Cardiac atrium fibroblast (primary cell): ENCODE results near the gene NAA16. TPM values are rescaled to one million over a fixed set of nuclear protein-coding genes. Genes with fewer than 3 reads are reported as not detected.

Source experiments
- total RNA-seq: library from RNA; depleted of rRNA; stranded (reverse); fragments of >200 nt; gene quantifications from 2 replicates; pipeline ENCODE4 v1.2.3, GENCODE V29; 2015

The NAA16 gene
- total RNA-seq: 3.6 and 4.9 TPM in 2 replicates

DNA sequence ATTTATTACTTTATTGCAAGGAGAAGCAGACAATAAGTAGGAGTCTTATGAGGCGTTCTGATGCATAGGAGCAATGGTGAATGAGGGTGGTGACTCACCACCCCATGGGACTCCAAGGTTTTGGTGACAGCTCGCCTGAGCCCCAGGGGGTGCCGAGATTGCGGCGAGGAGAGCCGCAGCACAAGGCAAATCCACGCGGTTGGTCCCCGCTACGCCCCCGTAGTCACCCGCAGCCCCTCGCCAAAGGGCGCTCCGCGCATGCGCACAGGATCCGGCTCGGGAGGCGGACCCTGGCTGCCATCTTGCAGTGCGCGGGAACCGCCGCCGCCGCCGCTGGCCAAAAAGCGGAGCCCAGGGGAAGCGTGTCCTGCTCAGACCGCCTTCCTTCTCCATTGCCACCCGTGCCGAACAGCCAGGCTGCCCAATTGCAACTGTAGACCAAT is at the start of gene NAA16:
Gene NAA16 (plus strand): TSS at position 305 of the 443 bp plus-strand sequence. CDS start 262 bp downstream, outside the sequence.

DNA sequence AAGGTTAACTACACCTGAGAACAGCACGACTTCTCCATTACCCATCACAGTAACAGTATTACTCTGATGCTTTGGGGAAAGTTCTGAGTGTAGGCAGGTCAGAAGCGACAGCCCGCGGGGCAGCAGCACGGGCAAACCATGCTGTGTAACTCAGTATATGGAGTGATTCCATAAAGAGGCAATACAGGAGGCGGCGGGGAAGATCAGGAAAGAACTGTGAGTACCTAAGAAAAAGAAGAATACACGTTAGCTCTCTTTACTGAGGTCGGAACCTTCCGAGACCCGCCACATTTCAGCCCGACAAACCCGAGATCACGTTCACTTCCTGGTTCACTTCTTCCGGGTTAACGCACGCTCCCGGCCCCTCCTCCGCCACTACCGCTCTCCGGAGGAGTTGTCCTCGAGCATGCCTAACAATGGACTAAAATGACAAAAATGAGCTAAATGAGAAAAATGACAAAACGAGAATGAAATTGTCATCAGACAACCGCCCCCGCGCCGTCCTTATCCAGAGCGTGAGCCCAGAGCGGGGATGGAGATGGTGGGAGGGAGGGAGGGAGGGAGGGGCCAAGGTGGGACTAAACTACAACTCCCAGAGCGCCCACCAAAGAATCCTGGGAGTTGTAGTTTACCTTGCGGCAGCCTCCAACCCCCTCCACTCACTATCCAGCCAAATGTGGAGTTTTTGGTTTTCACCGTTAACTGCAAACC is 47.7 kb upstream of the NAA16 start, which contains the start of gene MTRF1:
Gene MTRF1 (minus strand): TSS at position 316 of the 711 bp plus-strand sequence. CDS start 2,669 bp downstream, outside the sequence.

Other genes with a start within 250 kb of the NAA16 start
- gene WBP4, start 249.8 kb upstream of the NAA16 start, total RNA-seq: 4.9 and 7.6 TPM in 2 replicates
- gene KBTBD6, start 178.5 kb upstream of the NAA16 start, total RNA-seq: 5.2 and 8.6 TPM in 2 replicates
- gene KBTBD7, start 116.7 kb upstream of the NAA16 start, total RNA-seq: 6.0 and 10.2 TPM in 2 replicates
- gene MTRF1, start 47.7 kb upstream of the NAA16 start, total RNA-seq: 8.8 and 15.1 TPM in 2 replicates
- gene RGCC, start 146.3 kb downstream of the NAA16 start, total RNA-seq: 2.2 and 8.3 TPM in 2 replicates